PC-3 (cell line): Measurements from ENCODE around the gene CA10. TPM values are rescaled to one million over a fixed set of nuclear protein-coding genes. Genes with fewer than 3 reads are reported as not detected.

Source experiments
- ATAC-seq: fragments of 200-7000 bp; cut with Tn5 transposase; 2 replicates; pipeline ENCODE4 v1.9.1; 2020; ENCODE audit warnings: mild to moderate bottlenecking, moderate library complexity
- BruUV-seq: library from RNA; stranded (reverse); fragments of 400-500 nt; replicated peaks from 2 replicates; lab custom pipeline; 2021; lab: Mats Ljungman, UMichigan
- CTCF ChIA-PET: fragments of 300-600 bp; sonication (Branson Sonifier 250); formaldehyde crosslinking; loops from one replicate; lab custom pipeline; 2022; ENCODE audit warnings: antibody characterized with exemption; lab: Charles Lee
- POLR2A ChIA-PET: fragments of 300-600 bp; sonication (Branson Sonifier 250); formaldehyde crosslinking; loops from one replicate; lab custom pipeline; 2022; ENCODE audit warnings: antibody characterized with exemption; ENCODE audit not compliant: unreplicated experiment; lab: Charles Lee
- DNase-seq: peaks from one replicate; pipeline ENCODE4 v3.0.0-alpha.2; 2015
- H2AFZ ChIP-seq: fragments of 300-600 bp; sonication (generic); 2 replicates; pipeline ENCODE4 v1.6.0; 2016; ENCODE audit warnings: antibody characterized with exemption, low read length
- H3F3A ChIP-seq: fragments of 300-600 bp; sonication (generic); one replicate; pipeline ENCODE4 v1.6.0; 2017; ENCODE audit warnings: antibody characterized with exemption, low read length, control low read depth, mild to moderate bottlenecking; ENCODE audit not compliant: unreplicated experiment
- H3K27ac ChIP-seq: fragments of 300-600 bp; sonication (generic); 2 replicates; pipeline ENCODE4 v1.5.1; 2016; ENCODE audit warnings: mild to moderate bottlenecking, low read length
- H3K27me3 ChIP-seq: fragments of 300-600 bp; sonication (generic); 2 replicates; pipeline ENCODE4 v1.6.1; 2016; ENCODE audit warnings: low read length, mixed read lengths
- H3K36me3 ChIP-seq: fragments of 300-600 bp; sonication (generic); 2 replicates; pipeline ENCODE4 v1.6.1; 2016; ENCODE audit warnings: low read depth, mixed run types, low read length, mixed read lengths
- H3K4me1 ChIP-seq: fragments of 300-600 bp; sonication (generic); 2 replicates; pipeline ENCODE4 v1.5.1; 2016; ENCODE audit warnings: low read length; ENCODE audit not compliant: insufficient read depth
- H3K4me2 ChIP-seq: fragments of 300-600 bp; sonication (generic); 2 replicates; pipeline ENCODE4 v1.6.0; 2016; ENCODE audit warnings: low read length
- H3K4me3 ChIP-seq: fragments of 300-600 bp; sonication (generic); 2 replicates; pipeline ENCODE4 v1.5.1; 2016; ENCODE audit warnings: mild to moderate bottlenecking, low read length, mixed read lengths
- H3K79me2 ChIP-seq: fragments of 300-600 bp; sonication (generic); 2 replicates; pipeline ENCODE4 v1.6.1; 2017; ENCODE audit warnings: low read length, mixed read lengths
- H3K9ac ChIP-seq: fragments of 300-600 bp; sonication (generic); 2 replicates; pipeline ENCODE4 v1.6.0; 2016; ENCODE audit warnings: mild to moderate bottlenecking, low read length
- H3K9me2 ChIP-seq: fragments of 300-600 bp; sonication (generic); replicated peaks from 2 replicates; pipeline ENCODE4 v1.6.1; 2016; ENCODE audit warnings: mixed run types, low read length, mixed read lengths
- H3K9me3 ChIP-seq: fragments of 300-600 bp; sonication (generic); 2 replicates; pipeline ENCODE4 v1.6.1; 2016; ENCODE audit warnings: low read length, mixed read lengths
- H4K20me1 ChIP-seq: fragments of 300-600 bp; sonication (generic); 2 replicates; pipeline ENCODE4 v1.6.1; 2016; ENCODE audit warnings: low read length, mixed read lengths
- CTCF ChIP-seq: fragments of 300-600 bp; sonication (generic); conservative IDR thresholded peaks from 2 replicates; pipeline ENCODE4 v1.5.1; 2017; ENCODE audit warnings: antibody characterized with exemption, low read depth, mild to moderate bottlenecking, low read length
- EZH2 ChIP-seq: fragments of 300-600 bp; sonication (generic); IDR thresholded peaks from one replicate; pipeline ENCODE4 v1.6.1; 2017; ENCODE audit warnings: antibody characterized with exemption, mild to moderate bottlenecking, low read length; ENCODE audit not compliant: unreplicated experiment
- EZH2phosphoT487 ChIP-seq: fragments of 300-600 bp; sonication (generic); IDR thresholded peaks from 2 replicates; pipeline ENCODE4 v1.6.1; 2018; ENCODE audit warnings: mild to moderate bottlenecking, antibody characterized with exemption, low read length, borderline replicate concordance
- intact Hi-C: fragments of 100-400 bp; cut with micrococcal nuclease; formaldehyde crosslinking; loops from 2 replicates; pipeline ENCODE4 v1.9.0; 2023
- total RNA-seq: library from RNA; depleted of rRNA; stranded (reverse); fragments of >200 nt; gene quantifications from 2 replicates; pipeline ENCODE4 v1.2.3, GENCODE V29; 2014

CA10 gene
- total RNA-seq, 1 experiment from 2014 or later: not detected

- intact Hi-C loops: no loop called here
- H3K9me3 ChIP-seq: no peaks in the 10 kb centered on the region
- no peaks in the 10 kb centered on the region for H4K20me1 ChIP-seq
- no peaks in the 10 kb centered on the region for H3K36me3 ChIP-seq
- CTCF ChIA-PET: no interaction called here
- no peaks in the 10 kb centered on the region for H3F3A ChIP-seq
- H3K4me1 ChIP-seq: no peaks in the 10 kb centered on the region
- no peak overlapping the region for H3K9ac ChIP-seq
- POLR2A ChIA-PET: no interaction called here
- no peak overlapping the region for H3K27ac ChIP-seq
- H3K4me3 ChIP-seq: no peak overlapping the region
- H3K9me2 ChIP-seq: no peaks in the 10 kb centered on the region
- no TSS peak for BruUV-seq
- ATAC-seq: no peak
- TF ChIP-seq EZH2 (no peak), CTCF (no peak), EZH2phosphoT487 (no peak)
- no peak overlapping the region for H3K4me2 ChIP-seq
- no peaks in the 10 kb centered on the region for H3K79me2 ChIP-seq
- peaks cover 7% of the 10 kb centered on the region for H3K27me3 ChIP-seq
- H2AFZ ChIP-seq: no peak overlapping the region
- DNase-seq: no peak
Observed at GRCh38 chr17:52110923-52111581, 47.5 kb downstream of the CA10 start.

- Histone ChIP-seq H3K9me2 (no peaks in the 10 kb centered on the region), H2AFZ (no peak overlapping the region), H4K20me1 (no peaks in the 10 kb centered on the region), H3K9ac (no peak overlapping the region), H3K4me3 (no peak overlapping the region), H3K27ac (no peak overlapping the region), H3F3A (no peaks in the 10 kb centered on the region), H3K36me3 (no peaks in the 10 kb centered on the region), H3K9me3 (no peaks in the 10 kb centered on the region), H3K4me1 (no peaks in the 10 kb centered on the region), H3K79me2 (no peaks in the 10 kb centered on the region), H3K27me3 (peaks cover 7% of the 10 kb centered on the region), H3K4me2 (no peak overlapping the region)
- intact Hi-C loops: no loop called here
- ChIA-PET CTCF (interaction anchor here (0.5 to 1.3 kb wide), 3 partner anchors 342 to 1881 kb away, joined by 3 read pairs; no protein-coding TSS in a partner anchor), POLR2A (no interaction called here)
- TF ChIP-seq EZH2phosphoT487 (no peak), CTCF (peak; percentile 97), EZH2 (no peak)
- DNase-seq (peak; percentile 77), ATAC-seq (peak; percentile 27; the same call in 1 of the 2 replicates)
- no TSS peak for BruUV-seq
Observed at GRCh38 chr17:52106638-52107261, 51.8 kb downstream of the CA10 start.

- no peak overlapping the region for H3K9ac ChIP-seq
- ChIA-PET CTCF (interaction anchor here (0.6 to 1.3 kb wide), 3 partner anchors 335 to 1881 kb away, joined by 3 to 9 read pairs (median 3); no protein-coding TSS in a partner anchor), POLR2A (no interaction called here)
- H3F3A ChIP-seq: no peaks in the 10 kb centered on the region
- H3K4me1 ChIP-seq: no peaks in the 10 kb centered on the region
- intact Hi-C loops: no loop called here
- BruUV-seq: no TSS peak
- TF ChIP-seq CTCF: no peak
- TF ChIP-seq EZH2: no peak
- TF ChIP-seq EZH2phosphoT487: no peak
- DNase-seq (no peak), ATAC-seq (no peak)
- no peaks in the 10 kb centered on the region for H4K20me1 ChIP-seq
- H3K9me3 ChIP-seq: no peaks in the 10 kb centered on the region
- no peak overlapping the region for H3K27ac ChIP-seq
- H3K4me2 ChIP-seq: no peak overlapping the region
- H2AFZ ChIP-seq: no peak overlapping the region
- H3K79me2 ChIP-seq: no peaks in the 10 kb centered on the region
- H3K36me3 ChIP-seq: no peaks in the 10 kb centered on the region
- no peaks in the 10 kb centered on the region for H3K9me2 ChIP-seq
- peaks cover 7% of the 10 kb centered on the region for H3K27me3 ChIP-seq
- no peak overlapping the region for H3K4me3 ChIP-seq
Observed at GRCh38 chr17:52106072-52106471, 52.4 kb downstream of the CA10 start.
